ENCODE measurements around the gene TBK1. TPM values are rescaled to one million over a fixed set of nuclear protein-coding genes. Genes with fewer than 3 reads are reported as not detected.

The TBK1 gene
- total and polyA plus RNA-seq, 11 donors, result 7.8 to 16.9 (median 10.9) TPM

GRCh38 chr12:64496839-64497400 lies 45.0 kb downstream of the TBK1 start:
- 96 to 98% (median 97%) methylated on average over 2 of the region's 2 CpGs for WGBS, 4 donors
- Histone ChIP-seq H3K27ac (no peak overlapping the region), H3K9me3 (no peaks in the 10 kb centered on the region), H3K36me3 (peaks cover 0 to 100% (median 96%) of the 10 kb centered on the region in 9 donors), H3K4me3 (no peak overlapping the region), H3K27me3 (no peaks in the 10 kb centered on the region), H3K4me1 (peaks cover 0 to 6% (median 0%) of the 10 kb centered on the region in 12 donors)
- TF ChIP-seq, protein P1, sequence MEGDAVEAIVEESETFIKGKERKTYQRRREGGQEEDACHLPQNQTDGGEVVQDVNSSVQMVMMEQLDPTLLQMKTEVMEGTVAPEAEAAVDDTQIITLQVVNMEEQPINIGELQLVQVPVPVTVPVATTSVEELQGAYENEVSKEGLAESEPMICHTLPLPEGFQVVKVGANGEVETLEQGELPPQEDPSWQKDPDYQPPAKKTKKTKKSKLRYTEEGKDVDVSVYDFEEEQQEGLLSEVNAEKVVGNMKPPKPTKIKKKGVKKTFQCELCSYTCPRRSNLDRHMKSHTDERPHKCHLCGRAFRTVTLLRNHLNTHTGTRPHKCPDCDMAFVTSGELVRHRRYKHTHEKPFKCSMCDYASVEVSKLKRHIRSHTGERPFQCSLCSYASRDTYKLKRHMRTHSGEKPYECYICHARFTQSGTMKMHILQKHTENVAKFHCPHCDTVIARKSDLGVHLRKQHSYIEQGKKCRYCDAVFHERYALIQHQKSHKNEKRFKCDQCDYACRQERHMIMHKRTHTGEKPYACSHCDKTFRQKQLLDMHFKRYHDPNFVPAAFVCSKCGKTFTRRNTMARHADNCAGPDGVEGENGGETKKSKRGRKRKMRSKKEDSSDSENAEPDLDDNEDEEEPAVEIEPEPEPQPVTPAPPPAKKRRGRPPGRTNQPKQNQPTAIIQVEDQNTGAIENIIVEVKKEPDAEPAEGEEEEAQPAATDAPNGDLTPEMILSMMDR (IDR thresholded peaks at IDR 0.05), result no peak
- no peak for TF ChIP-seq POLR2A (IDR thresholded peaks at IDR 0.05)
- ATAC-seq (no peak), DNase-seq (no peak)
- intact Hi-C loops (cut with DNase I), result loop anchor here in 1 of 10 donors (10.0 kb wide), 1 partner anchor 72 kb away; no protein-coding TSS in a partner anchor

GRCh38 chr12:64497484-64497883 lies 45.6 kb downstream of the TBK1 start:
- peaks cover 0 to 6% (median 0%) of the 10 kb centered on the region in 12 donors for H3K4me1 ChIP-seq
- H3K27ac ChIP-seq, result no peak overlapping the region
- no peaks in the 10 kb centered on the region for H3K9me3 ChIP-seq
- H3K36me3 ChIP-seq, result peaks cover 0 to 100% (median 93%) of the 10 kb centered on the region in 9 donors
- 95 to 97% (median 96%) methylated on average over 1 of the region's 1 CpG for WGBS, 4 donors
- no peak for TF ChIP-seq POLR2A (IDR thresholded peaks at IDR 0.05)
- TF ChIP-seq, protein P1 (IDR thresholded peaks at IDR 0.05), result no peak
- ATAC-seq, result no peak
- H3K4me3 ChIP-seq, result no peak overlapping the region
- intact Hi-C loops (cut with DNase I), result loop anchor here in 1 of 10 donors (10.0 kb wide), 1 partner anchor 73 kb away; no protein-coding TSS in a partner anchor
- H3K27me3 ChIP-seq, result no peaks in the 10 kb centered on the region
- no peak for DNase-seq

DNA sequence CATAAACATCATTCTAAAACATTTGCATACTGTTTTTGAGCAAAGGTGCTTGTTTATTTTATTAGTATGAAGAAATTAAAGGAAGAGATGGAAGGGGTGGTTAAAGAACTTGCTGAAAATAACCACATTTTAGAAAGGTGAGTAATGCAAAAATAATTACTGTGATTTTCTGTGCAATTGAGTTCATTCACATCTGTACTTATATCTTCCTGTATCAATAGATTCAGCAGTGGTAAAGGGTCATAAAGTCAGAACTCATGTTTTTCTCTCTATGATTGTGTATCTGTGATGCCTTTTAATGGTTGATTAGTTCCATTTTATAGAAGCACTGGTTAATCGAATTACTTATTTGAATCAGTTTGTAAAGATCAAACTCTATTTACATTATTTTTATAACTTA lies 46.0 kb downstream of the TBK1 start:
- H3K36me3 ChIP-seq, result peaks cover 0 to 100% (median 91%) of the 10 kb centered on the region in 9 donors
- intact Hi-C loops (cut with DNase I), result loop anchor here in 1 of 10 donors (10.0 kb wide), 1 partner anchor 73 kb away; no protein-coding TSS in a partner anchor
- no peak overlapping the region for H3K4me3 ChIP-seq
- TF ChIP-seq, protein P1 (IDR thresholded peaks at IDR 0.05), result no peak
- TF ChIP-seq POLR2A (IDR thresholded peaks at IDR 0.05), result no peak
- 89 to 95% (median 93%) methylated on average over 1 of the region's 1 CpG for WGBS, 4 donors
- peaks cover 0 to 6% (median 0%) of the 10 kb centered on the region in 12 donors for H3K4me1 ChIP-seq
- no peak overlapping the region for H3K27ac ChIP-seq
- no peaks in the 10 kb centered on the region for H3K27me3 ChIP-seq
- no peaks in the 10 kb centered on the region for H3K9me3 ChIP-seq
- ATAC-seq (no peak), DNase-seq (no peak)

DNA sequence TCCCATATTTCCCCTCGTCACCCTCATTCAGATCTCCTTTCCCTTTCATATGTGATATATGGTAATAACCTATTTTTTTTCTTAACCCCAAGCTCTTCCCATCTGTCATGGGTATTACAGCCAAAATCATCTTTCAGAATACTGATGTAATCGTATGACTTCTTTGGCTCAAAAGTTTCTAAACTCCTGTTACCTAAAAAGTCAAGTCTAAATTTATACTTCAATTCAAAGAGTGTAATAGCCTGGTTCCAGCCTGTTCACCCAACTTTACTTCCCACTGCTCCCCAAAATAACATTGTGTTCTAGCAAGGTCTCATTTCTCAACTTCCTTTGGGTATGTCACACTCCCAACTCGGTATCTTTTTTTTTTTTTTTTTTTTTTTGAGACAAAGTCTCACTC lies 48.5 kb downstream of the TBK1 start:
- Histone ChIP-seq H3K27me3 (no peaks in the 10 kb centered on the region), H3K4me1 (no peaks in the 10 kb centered on the region), H3K36me3 (peaks cover 0 to 82% (median 67%) of the 10 kb centered on the region in 9 donors), H3K4me3 (no peak overlapping the region), H3K9me3 (no peaks in the 10 kb centered on the region), H3K27ac (no peak overlapping the region)
- intact Hi-C loops (cut with DNase I), result no loop called here
- DNase-seq (no peak), ATAC-seq (peak in 1 of 4 donors; percentile 55)
- 76 to 86% (median 83%) methylated on average over 3 of the region's 3 CpGs for WGBS, 4 donors
- TF ChIP-seq, protein P1 (IDR thresholded peaks at IDR 0.05), result no peak
- TF ChIP-seq POLR2A (IDR thresholded peaks at IDR 0.05), result no peak
